GM12878 (cell line): ENCODE measurements around the gene TIMP3.

Source experiments
- BACH1 ChIP-seq: fragments of 450-650 bp; IDR thresholded peaks from 2 replicates; pipeline ENCODE4 v1.6.1; 2017; ENCODE audit warnings: mild to moderate bottlenecking, borderline replicate concordance
- ETV6 ChIP-seq, 2 experiments: fragments of 450-650 bp in 1 of 2; IDR thresholded peaks in 1 of 2; conservative IDR thresholded peaks in 1 of 2; 2 replicates each; pipeline ENCODE4 v1.6.1; 2014; ENCODE audit warnings: antibody characterized with exemption in 1 of 2, borderline replicate concordance in 1 of 2, low read depth in 1 of 2, mild to moderate bottlenecking in 1 of 2, moderate library complexity in 1 of 2
- HDAC6 ChIP-seq: fragments of 200-600 bp; sonication (generic); IDR thresholded peaks from one replicate; pipeline ENCODE4 v1.8.0; 2017; ENCODE audit warnings: antibody characterized with exemption; ENCODE audit not compliant: unreplicated experiment
- JUND ChIP-seq: IDR thresholded peaks from 2 replicates; pipeline ENCODE4 v1.6.1; 2012; ENCODE audit warnings: low read depth, mild to moderate bottlenecking, low read length, improper control_type of control experiment, moderate library complexity
- KDM1A ChIP-seq: fragments of 200-600 bp; sonication (generic); IDR thresholded peaks from 2 replicates; pipeline ENCODE4 v1.6.1; 2016; ENCODE audit warnings: borderline replicate concordance
- SMC3 ChIP-seq: IDR thresholded peaks from 2 replicates; pipeline ENCODE4 v1.6.1; 2011; ENCODE audit warnings: low read length, improper control_type of control experiment, borderline replicate concordance
- SRF ChIP-seq, 2 experiments: IDR thresholded peaks; 2 replicates each; pipeline ENCODE4 v1.6.1; 2011; ENCODE audit warnings: low read depth in 2 of 2, low read length in 2 of 2, mild to moderate bottlenecking in 1 of 2, moderate library complexity in 1 of 2
- TBL1XR1 ChIP-seq: IDR thresholded peaks from 2 replicates; pipeline ENCODE4 v1.6.1; 2012; ENCODE audit warnings: low read depth, low read length, improper control_type of control experiment
- USF2 ChIP-seq: IDR thresholded peaks from 2 replicates; pipeline ENCODE4 v1.6.1; 2011; ENCODE audit warnings: low read depth, low read length, improper control_type of control experiment, borderline replicate concordance
- ZNF217 ChIP-seq: fragments of 450-650 bp; IDR thresholded peaks from 2 replicates; pipeline ENCODE4 v1.6.1; 2017; ENCODE audit warnings: antibody characterized with exemption, mild to moderate bottlenecking
- TF ChIP-seq, protein P1 (sequence below), 3 experiments: IDR thresholded peaks in 2 of 3; conservative IDR thresholded peaks in 1 of 3; 2 replicates each; pipeline ENCODE4 v1.5.1; 2011; ENCODE audit warnings: low read depth in 3 of 3, low read length in 3 of 3, mild to moderate bottlenecking in 3 of 3, control low read depth in 2 of 3, moderate library complexity in 2 of 3, inconsistent platforms in 1 of 3, mixed read lengths in 1 of 3; ENCODE audit not compliant: control insufficient read depth in 2 of 3, insufficient read depth in 1 of 3; ENCODE audit errors: extremely low read depth in 1 of 3
- TF ChIP-seq, protein P2 (sequence below): IDR thresholded peaks from 2 replicates; pipeline ENCODE4 v1.6.1; 2012; ENCODE audit warnings: low read depth, low read length, improper control_type of control experiment
- TF ChIP-seq, protein P3 (sequence below): IDR thresholded peaks from 2 replicates; pipeline ENCODE4 v1.6.1; 2012; ENCODE audit warnings: low read depth, low read length, improper control_type of control experiment
- TF ChIP-seq, protein P4 (sequence below): fragments of 450-650 bp; conservative IDR thresholded peaks from 2 replicates; pipeline ENCODE4 v1.6.1; 2017; ENCODE audit warnings: mild to moderate bottlenecking, moderate library complexity

- TF ChIP-seq, protein P1, sequence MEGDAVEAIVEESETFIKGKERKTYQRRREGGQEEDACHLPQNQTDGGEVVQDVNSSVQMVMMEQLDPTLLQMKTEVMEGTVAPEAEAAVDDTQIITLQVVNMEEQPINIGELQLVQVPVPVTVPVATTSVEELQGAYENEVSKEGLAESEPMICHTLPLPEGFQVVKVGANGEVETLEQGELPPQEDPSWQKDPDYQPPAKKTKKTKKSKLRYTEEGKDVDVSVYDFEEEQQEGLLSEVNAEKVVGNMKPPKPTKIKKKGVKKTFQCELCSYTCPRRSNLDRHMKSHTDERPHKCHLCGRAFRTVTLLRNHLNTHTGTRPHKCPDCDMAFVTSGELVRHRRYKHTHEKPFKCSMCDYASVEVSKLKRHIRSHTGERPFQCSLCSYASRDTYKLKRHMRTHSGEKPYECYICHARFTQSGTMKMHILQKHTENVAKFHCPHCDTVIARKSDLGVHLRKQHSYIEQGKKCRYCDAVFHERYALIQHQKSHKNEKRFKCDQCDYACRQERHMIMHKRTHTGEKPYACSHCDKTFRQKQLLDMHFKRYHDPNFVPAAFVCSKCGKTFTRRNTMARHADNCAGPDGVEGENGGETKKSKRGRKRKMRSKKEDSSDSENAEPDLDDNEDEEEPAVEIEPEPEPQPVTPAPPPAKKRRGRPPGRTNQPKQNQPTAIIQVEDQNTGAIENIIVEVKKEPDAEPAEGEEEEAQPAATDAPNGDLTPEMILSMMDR (IDR thresholded peaks at IDR 0.05 in 2 of 3, conservative IDR thresholded peaks at IDR 0.05 in 1 of 3; ENCODE audit: control insufficient read depth in 2 of 3, extremely low read depth in 1 of 3, insufficient read depth in 1 of 3, low read depth in 3 of 3, low read length in 3 of 3), result no peak
- TF ChIP-seq JUND (no peak), SRF (IDR thresholded peaks at IDR 0.05; ENCODE audit: low read depth in 2 of 2, low read length in 2 of 2) (no peak), KDM1A (no peak), ZNF217 (no peak), USF2 (no peak), HDAC6 (no peak), BACH1 (no peak), TBL1XR1 (no peak), SMC3 (no peak), ETV6 (conservative IDR thresholded peaks at IDR 0.05 in 1 of 2, IDR thresholded peaks at IDR 0.05 in 1 of 2; ENCODE audit: borderline replicate concordance in 1 of 2, low read depth in 1 of 2) (no peak)
- TF ChIP-seq, protein P2, sequence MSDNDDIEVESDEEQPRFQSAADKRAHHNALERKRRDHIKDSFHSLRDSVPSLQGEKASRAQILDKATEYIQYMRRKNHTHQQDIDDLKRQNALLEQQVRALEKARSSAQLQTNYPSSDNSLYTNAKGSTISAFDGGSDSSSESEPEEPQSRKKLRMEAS, result no peak
- TF ChIP-seq, protein P3, sequence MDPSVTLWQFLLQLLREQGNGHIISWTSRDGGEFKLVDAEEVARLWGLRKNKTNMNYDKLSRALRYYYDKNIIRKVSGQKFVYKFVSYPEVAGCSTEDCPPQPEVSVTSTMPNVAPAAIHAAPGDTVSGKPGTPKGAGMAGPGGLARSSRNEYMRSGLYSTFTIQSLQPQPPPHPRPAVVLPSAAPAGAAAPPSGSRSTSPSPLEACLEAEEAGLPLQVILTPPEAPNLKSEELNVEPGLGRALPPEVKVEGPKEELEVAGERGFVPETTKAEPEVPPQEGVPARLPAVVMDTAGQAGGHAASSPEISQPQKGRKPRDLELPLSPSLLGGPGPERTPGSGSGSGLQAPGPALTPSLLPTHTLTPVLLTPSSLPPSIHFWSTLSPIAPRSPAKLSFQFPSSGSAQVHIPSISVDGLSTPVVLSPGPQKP, result no peak
- TF ChIP-seq, protein P4, sequence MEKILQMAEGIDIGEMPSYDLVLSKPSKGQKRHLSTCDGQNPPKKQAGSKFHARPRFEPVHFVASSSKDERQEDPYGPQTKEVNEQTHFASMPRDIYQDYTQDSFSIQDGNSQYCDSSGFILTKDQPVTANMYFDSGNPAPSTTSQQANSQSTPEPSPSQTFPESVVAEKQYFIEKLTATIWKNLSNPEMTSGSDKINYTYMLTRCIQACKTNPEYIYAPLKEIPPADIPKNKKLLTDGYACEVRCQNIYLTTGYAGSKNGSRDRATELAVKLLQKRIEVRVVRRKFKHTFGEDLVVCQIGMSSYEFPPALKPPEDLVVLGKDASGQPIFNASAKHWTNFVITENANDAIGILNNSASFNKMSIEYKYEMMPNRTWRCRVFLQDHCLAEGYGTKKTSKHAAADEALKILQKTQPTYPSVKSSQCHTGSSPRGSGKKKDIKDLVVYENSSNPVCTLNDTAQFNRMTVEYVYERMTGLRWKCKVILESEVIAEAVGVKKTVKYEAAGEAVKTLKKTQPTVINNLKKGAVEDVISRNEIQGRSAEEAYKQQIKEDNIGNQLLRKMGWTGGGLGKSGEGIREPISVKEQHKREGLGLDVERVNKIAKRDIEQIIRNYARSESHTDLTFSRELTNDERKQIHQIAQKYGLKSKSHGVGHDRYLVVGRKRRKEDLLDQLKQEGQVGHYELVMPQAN, result no peak
Observed at GRCh38 chr22:32848226-32848625, 46.7 kb downstream of the TIMP3 start.
